HEK293T (cell line): ENCODE measurements around the gene IQGAP3.

Experiments used
- ARNT ChIP-seq: fragments of 450-650 bp; IDR thresholded peaks from 2 replicates; pipeline ENCODE4 v1.6.1; 2017; ENCODE audit warnings: mild to moderate bottlenecking
- BHLHE40 ChIP-seq: fragments of 450-650 bp; IDR thresholded peaks from 2 replicates; pipeline ENCODE4 v1.6.1; 2016; ENCODE audit warnings: mild to moderate bottlenecking, moderate library complexity, borderline replicate concordance
- CTBP1 ChIP-seq: fragments of 450-650 bp; IDR thresholded peaks from 2 replicates; pipeline ENCODE4 v1.6.1; 2016; ENCODE audit warnings: borderline replicate concordance
- ELF4 ChIP-seq: fragments of 450-650 bp; IDR thresholded peaks from 2 replicates; pipeline ENCODE4 v1.6.1; 2017; ENCODE audit warnings: antibody characterized with exemption
- FOXA1 ChIP-seq: fragments of 450-650 bp; IDR thresholded peaks from 2 replicates; pipeline ENCODE4 v1.6.1; 2016; ENCODE audit warnings: mild to moderate bottlenecking
- FOXM1 ChIP-seq: fragments of 450-650 bp; IDR thresholded peaks from 2 replicates; pipeline ENCODE4 v1.6.1; 2017; ENCODE audit warnings: mild to moderate bottlenecking, borderline replicate concordance
- L3MBTL2 ChIP-seq: fragments of 450-650 bp; conservative IDR thresholded peaks from 2 replicates; pipeline ENCODE4 v1.6.1; 2016; ENCODE audit warnings: mild to moderate bottlenecking
- LEF1 ChIP-seq: fragments of 450-650 bp; IDR thresholded peaks from 2 replicates; pipeline ENCODE4 v1.6.1; 2017; ENCODE audit warnings: mild to moderate bottlenecking, borderline replicate concordance
- SP1 ChIP-seq: fragments of 450-650 bp; IDR thresholded peaks from 2 replicates; pipeline ENCODE4 v1.6.1; 2017
- TARDBP ChIP-seq: fragments of 450-650 bp; IDR thresholded peaks from 2 replicates; pipeline ENCODE4 v1.6.1; 2016
- ZNF384 ChIP-seq: fragments of 450-650 bp; IDR thresholded peaks from 2 replicates; pipeline ENCODE4 v1.6.1; 2016

GRCh38 chr1:156488566-156489165 is 83.7 kb downstream of the IQGAP3 start:
- no peak for TF ChIP-seq SP1
- no peak for TF ChIP-seq ELF4
- no peak for TF ChIP-seq BHLHE40
- no peak for TF ChIP-seq FOXA1
- TF ChIP-seq FOXM1 = no peak
- no peak for TF ChIP-seq CTBP1
- TF ChIP-seq ARNT = no peak
- TF ChIP-seq L3MBTL2 = no peak
- TF ChIP-seq LEF1 = no peak
- no peak for TF ChIP-seq TARDBP
- TF ChIP-seq ZNF384 = no peak
